GM12801 (cell line): Measurements from ENCODE around the gene PCED1B.

Source experiments
- CTCF ChIP-seq: IDR thresholded peaks from one replicate; pipeline ENCODE4 v1.5.1; 2011; ENCODE audit warnings: control low read depth; ENCODE audit not compliant: insufficient read length; ENCODE audit errors: extremely low read depth

Gene PCED1B

GRCh38 chr12:47139000-47139681 is 59.7 kb downstream of the PCED1B start:
- TF ChIP-seq CTCF = no peak

GRCh38 chr12:47141459-47141858 is 62.0 kb downstream of the PCED1B start:
- no peak for TF ChIP-seq CTCF

GRCh38 chr12:47144769-47145168 is 65.3 kb downstream of the PCED1B start:
- no peak for TF ChIP-seq CTCF

DNA sequence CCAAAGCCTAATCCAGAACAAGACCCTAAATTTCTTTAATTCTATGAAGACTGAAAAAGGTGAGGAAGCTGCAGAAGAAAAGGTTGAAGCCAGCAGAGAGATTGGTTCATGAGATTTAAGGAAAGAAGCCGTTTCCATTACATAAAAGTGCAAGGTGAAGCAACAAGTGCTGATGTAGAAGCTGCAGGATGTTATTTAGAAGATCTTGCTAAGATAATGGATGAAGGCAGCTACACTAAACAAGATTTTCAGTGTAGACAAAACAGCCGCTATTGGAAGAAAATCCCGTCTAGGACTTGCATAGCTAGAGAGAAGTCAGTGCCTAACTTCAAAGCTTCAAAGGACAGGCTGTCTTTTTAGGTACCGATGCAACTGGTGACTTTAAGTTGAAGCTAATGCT is 65.8 kb downstream of the PCED1B start:
- TF ChIP-seq CTCF = no peak

DNA sequence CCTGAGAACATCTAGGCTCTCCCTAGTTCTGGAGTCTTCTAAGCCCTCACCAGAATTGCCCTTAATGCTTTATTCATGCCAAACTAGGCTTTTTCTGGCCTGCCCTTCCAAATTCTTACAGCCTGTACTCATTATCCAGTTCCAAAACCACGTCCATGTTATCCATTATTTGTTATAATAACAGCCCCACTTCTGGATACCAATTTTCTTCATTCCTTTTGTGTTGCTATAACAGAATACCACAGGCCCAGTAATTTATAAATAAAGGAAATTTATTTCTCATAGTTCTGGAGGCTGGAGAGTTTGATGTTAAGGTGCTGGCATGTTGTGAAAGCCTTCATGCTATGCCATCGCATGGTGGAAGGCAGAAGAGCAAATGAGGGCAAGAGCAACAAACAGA is 68.3 kb downstream of the PCED1B start:
- no peak for TF ChIP-seq CTCF

- no peak for TF ChIP-seq CTCF
Measured at GRCh38 chr12:47149146-47149545, 69.7 kb downstream of the PCED1B start.

DNA sequence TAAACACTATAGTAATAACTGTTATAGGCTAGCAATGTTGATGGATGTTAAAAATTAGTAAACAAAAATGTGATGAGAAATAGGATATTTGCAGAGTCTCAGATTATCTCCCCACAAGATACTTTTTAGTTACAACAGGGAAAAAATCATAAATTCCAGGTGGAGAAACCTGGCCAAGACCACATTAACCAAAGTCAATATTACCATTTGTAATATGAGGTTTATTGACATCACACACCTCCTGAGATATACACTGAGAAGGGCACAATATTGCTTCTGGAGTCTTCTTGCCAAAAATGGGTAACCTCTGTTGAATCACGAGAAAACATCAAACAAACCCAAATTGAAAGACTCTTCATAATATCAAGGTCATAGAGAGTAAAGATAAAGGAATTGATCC is 72.7 kb downstream of the PCED1B start:
- TF ChIP-seq CTCF = no peak
